HepG2 (cell line): Measurements from ENCODE around the gene UTS2R. TPM values are rescaled to one million over a fixed set of nuclear protein-coding genes. Genes with fewer than 3 reads are reported as not detected.

ENCODE experiments used
- ARID5B ChIP-seq: IDR thresholded peaks from 2 replicates; pipeline ENCODE4 v1.4.0; 2020; ENCODE audit warnings: mild to moderate bottlenecking, missing genetic modification reagents
- CREM ChIP-seq, 2 experiments: sonication (generic) in 1 of 2; formaldehyde crosslinking in 1 of 2; IDR thresholded peaks; 2 replicates each; pipeline versions ENCODE4 v1.4.0 to v1.6.1; 2016 to 2020; ENCODE audit warnings: antibody characterized with exemption in 1 of 2, mild to moderate bottlenecking in 1 of 2, missing genetic modification reagents in 1 of 2
- EP300 ChIP-seq, 3 experiments: sonication (generic) in 1 of 3; formaldehyde crosslinking in 1 of 3; IDR thresholded peaks; 2 replicates each; pipeline versions ENCODE4 v1.5.1 to v1.6.1; 2011 to 2020; ENCODE audit warnings: low read depth in 2 of 3, low read length in 2 of 3, borderline replicate concordance in 1 of 3, improper control_type of control experiment in 1 of 3, mild to moderate bottlenecking in 1 of 3, missing genetic modification reagents in 1 of 3, moderate library complexity in 1 of 3
- FOSL2 ChIP-seq: sonication (generic); formaldehyde crosslinking; IDR thresholded peaks from 2 replicates; pipeline ENCODE4 v1.4.0; 2020; ENCODE audit warnings: missing genetic modification reagents
- GFI1 ChIP-seq: sonication (generic); formaldehyde crosslinking; IDR thresholded peaks from 2 replicates; pipeline ENCODE4 v1.5.0; 2020; ENCODE audit warnings: missing genetic modification reagents, mild to moderate bottlenecking, borderline replicate concordance
- GPBP1L1 ChIP-seq: sonication (generic); formaldehyde crosslinking; IDR thresholded peaks from 2 replicates; pipeline ENCODE4 v1.5.0; 2020; ENCODE audit warnings: mild to moderate bottlenecking, missing genetic modification reagents
- HMG20A ChIP-seq: IDR thresholded peaks from 2 replicates; pipeline ENCODE4 v1.6.1; 2016; ENCODE audit warnings: borderline replicate concordance
- HMGXB4 ChIP-seq, 2 experiments: sonication (generic) in 1 of 2; formaldehyde crosslinking in 1 of 2; IDR thresholded peaks; 2 replicates each; pipeline versions ENCODE4 v1.4.0 to v1.6.1; 2018 to 2020; ENCODE audit warnings: missing genetic modification reagents in 2 of 2, borderline replicate concordance in 1 of 2, low read depth in 1 of 2, mild to moderate bottlenecking in 1 of 2, missing biosample characterization in 1 of 2
- IRF2 ChIP-seq: IDR thresholded peaks from 2 replicates; pipeline ENCODE4 v1.6.1; 2018; ENCODE audit warnings: missing genetic modification reagents, missing compliant biosample characterization
- JUNB ChIP-seq: sonication (generic); formaldehyde crosslinking; IDR thresholded peaks from 2 replicates; pipeline ENCODE4 v1.8.0; 2022; ENCODE audit warnings: missing genetic modification reagents, mild to moderate bottlenecking, borderline replicate concordance
- NCOA5 ChIP-seq: sonication (generic); formaldehyde crosslinking; IDR thresholded peaks from 2 replicates; pipeline ENCODE4 v1.4.0; 2020; ENCODE audit warnings: missing genetic modification reagents
- NPAS2 ChIP-seq: sonication (generic); formaldehyde crosslinking; IDR thresholded peaks from 2 replicates; pipeline ENCODE4 v1.8.0; 2022; ENCODE audit warnings: mild to moderate bottlenecking, missing genetic modification reagents, borderline replicate concordance
- NR1H2 ChIP-seq: sonication (generic); formaldehyde crosslinking; IDR thresholded peaks from 2 replicates; pipeline ENCODE4 v1.8.1; 2022; ENCODE audit warnings: low read depth, missing genetic modification reagents, borderline replicate concordance
- POLR2A ChIP-seq, 2 experiments: IDR thresholded peaks; 2 replicates each; pipeline ENCODE4 v1.6.1; 2011; ENCODE audit warnings: low read depth in 2 of 2, low read length in 2 of 2, mild to moderate bottlenecking in 1 of 2, moderate library complexity in 1 of 2; ENCODE audit not compliant: insufficient read depth in 1 of 2
- RBFOX2 ChIP-seq: fragments of 200-400 bp; formaldehyde crosslinking; IDR thresholded peaks from 2 replicates; pipeline ENCODE4 v1.6.1; 2017; ENCODE audit warnings: low read depth, mild to moderate bottlenecking, low read length
- SATB2 ChIP-seq: sonication (generic); formaldehyde crosslinking; IDR thresholded peaks from 2 replicates; pipeline ENCODE4 v1.5.0; 2020; ENCODE audit warnings: missing genetic modification reagents
- TBX2 ChIP-seq: sonication (generic); formaldehyde crosslinking; IDR thresholded peaks from 2 replicates; pipeline ENCODE4 v1.5.0; 2020; ENCODE audit warnings: missing genetic modification reagents, mild to moderate bottlenecking, borderline replicate concordance
- TERF1 ChIP-seq: sonication (generic); formaldehyde crosslinking; IDR thresholded peaks from 2 replicates; pipeline ENCODE4 v1.8.0; 2022; ENCODE audit warnings: mild to moderate bottlenecking, missing genetic modification reagents, moderate library complexity
- TP53 ChIP-seq: sonication (generic); formaldehyde crosslinking; conservative IDR thresholded peaks from 2 replicates; pipeline ENCODE4 v1.4.0; 2020; ENCODE audit warnings: missing genetic modification reagents
- ZNF543 ChIP-seq: sonication (generic); formaldehyde crosslinking; IDR thresholded peaks from 2 replicates; pipeline ENCODE4 v1.4.0; 2020; ENCODE audit warnings: mild to moderate bottlenecking, missing genetic modification reagents
- ZNF570 ChIP-seq: sonication (generic); formaldehyde crosslinking; IDR thresholded peaks from 2 replicates; pipeline ENCODE4 v1.4.0; 2020; ENCODE audit warnings: mild to moderate bottlenecking, missing genetic modification reagents, borderline replicate concordance
- polyA plus RNA-seq, 8 experiments: library from polyadenylated mRNA; depleted of rRNA in 3 of 8; stranded (reverse) in 7 of 8; unstranded in 1 of 8; fragments of >200 nt; fragmentation: Illumina TruSeq in 4 of 8; extraction: Trizol in 4 of 8; gene quantifications; 2 replicates each; pipeline versions ENCODE4 v1.2.1 to v1.2.3, GENCODE V29; 2011 to 2016; ENCODE audit warnings: low read depth in 4 of 8, missing spikeins in 1 of 8, mixed read lengths in 1 of 8; ENCODE audit not compliant: insufficient read depth in 1 of 8
- total RNA-seq, 5 experiments: library from RNA; depleted of rRNA; stranded (reverse); fragments of >200 nt; fragmentation: Illumina TruSeq; extraction: Trizol; gene quantifications; 2 replicates each; pipeline ENCODE4 v1.2.3, GENCODE V29; 2016; ENCODE audit warnings: low read depth in 1 of 5

The UTS2R gene
- total and polyA plus RNA-seq, 2 of the 13 experiments (the other 11 are each of a cell fraction or from before 2014, with no cell fraction given) = 0.13 to 0.15 TPM

- TF ChIP-seq GPBP1L1 (CRISPR knock-in tag) (no peak), ZNF543 (CRISPR knock-in tag) (no peak), TP53 (CRISPR knock-in tag) (no peak), JUNB (CRISPR knock-in tag) (no peak), ZNF570 (CRISPR knock-in tag) (no peak), NPAS2 (CRISPR knock-in tag) (no peak), TERF1 (CRISPR knock-in tag) (no peak), SATB2 (CRISPR knock-in tag) (no peak), POLR2A (IDR thresholded peaks at IDR 0.05; ENCODE audit: insufficient read depth in 1 of 2, low read depth in 2 of 2, low read length in 2 of 2) (peak; percentile 15 to 48; a peak in 2 of 4 replicates), EP300 (IDR thresholded peaks at IDR 0.05; ENCODE audit: low read depth in 2 of 2, low read length in 2 of 2) (no peak), EP300 (CRISPR knock-in tag; IDR thresholded peaks at IDR 0.05; ENCODE audit: borderline replicate concordance) (no peak), FOSL2 (CRISPR knock-in tag) (no peak), NR1H2 (CRISPR knock-in tag) (no peak), GFI1 (no peak), HMGXB4 (CRISPR knock-in tag; IDR thresholded peaks at IDR 0.05; ENCODE audit: borderline replicate concordance in 1 of 2, low read depth in 1 of 2) (no peak), RBFOX2 (peak; percentile 76), HMG20A (CRISPR knock-in tag) (no peak), TBX2 (no peak), NCOA5 (CRISPR knock-in tag) (no peak), CREM (IDR thresholded peaks at IDR 0.05) (no peak), CREM (CRISPR knock-in tag; IDR thresholded peaks at IDR 0.05) (no peak), IRF2 (CRISPR knock-in tag) (no peak), ARID5B (CRISPR knock-in tag) (no peak)
Measured at GRCh38 chr17:82345151-82345976, 26.2 kb upstream of the UTS2R start (continued).
